Measurements from ENCODE around the gene ARHGEF10L. TPM values are rescaled to one million over a fixed set of nuclear protein-coding genes. Genes with fewer than 3 reads are reported as not detected.

Gene ARHGEF10L
- total and polyA plus RNA-seq, 4 donors = 15.0 to 43.4 (median 24.3) TPM

DNA sequence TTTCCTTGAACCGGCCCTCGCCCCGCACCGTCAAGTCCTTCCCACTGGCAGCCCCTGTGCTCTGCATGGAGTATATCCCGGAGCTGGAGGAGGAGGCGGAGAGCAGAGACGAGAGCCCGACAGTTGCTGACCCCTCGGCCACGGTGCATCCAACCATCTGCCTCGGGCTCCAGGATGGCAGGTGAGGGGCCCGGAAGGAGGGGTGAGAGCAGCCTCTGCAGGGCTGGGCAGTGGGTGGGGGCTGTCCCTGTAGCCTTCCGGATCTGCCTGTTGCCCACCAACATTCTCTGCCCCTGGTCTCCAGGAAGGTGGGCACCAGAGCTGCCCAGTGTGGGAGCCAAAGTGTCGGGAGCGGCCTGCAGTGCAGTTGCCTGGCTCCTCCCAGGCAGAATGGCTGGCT lies 116.4 kb downstream of the ARHGEF10L start:
- Histone ChIP-seq H3K27ac (ENCODE audit: low read depth in 1 of 2, low read length in 1 of 2) (no peak overlapping the region), H3K9ac (ENCODE audit: insufficient read depth in 1 of 2, low read length in 2 of 2) (no peak overlapping the region), H3K4me1 (ENCODE audit: control insufficient read depth in 5 of 5, insufficient read depth in 5 of 5, low read length in 5 of 5) (no peaks in the 10 kb centered on the region), H3K4me3 (no peak overlapping the region), H3K27me3 (ENCODE audit: control insufficient read depth in 3 of 3, insufficient read depth in 3 of 3, low read length in 2 of 3) (no peaks in the 10 kb centered on the region), H3K36me3 (ENCODE audit: control insufficient read depth in 4 of 4, insufficient read depth in 4 of 4, low read length in 4 of 4) (peaks cover 0 to 50% (median 3%) of the 10 kb centered on the region in 4 donors), H3K9me3 (ENCODE audit: control insufficient read depth in 4 of 4, insufficient read depth in 3 of 4, low read length in 3 of 4) (peaks cover 0 to 3% (median 0%) of the 10 kb centered on the region in 4 donors)
- DNase-seq = no peak
- no peak for ATAC-seq (ENCODE audit: insufficient read depth, low FRiP score)
- WGBS, 2 donors = 87 to 92% methylated on average over 15 of the region's 15 CpGs
- TF ChIP-seq, protein P1, sequence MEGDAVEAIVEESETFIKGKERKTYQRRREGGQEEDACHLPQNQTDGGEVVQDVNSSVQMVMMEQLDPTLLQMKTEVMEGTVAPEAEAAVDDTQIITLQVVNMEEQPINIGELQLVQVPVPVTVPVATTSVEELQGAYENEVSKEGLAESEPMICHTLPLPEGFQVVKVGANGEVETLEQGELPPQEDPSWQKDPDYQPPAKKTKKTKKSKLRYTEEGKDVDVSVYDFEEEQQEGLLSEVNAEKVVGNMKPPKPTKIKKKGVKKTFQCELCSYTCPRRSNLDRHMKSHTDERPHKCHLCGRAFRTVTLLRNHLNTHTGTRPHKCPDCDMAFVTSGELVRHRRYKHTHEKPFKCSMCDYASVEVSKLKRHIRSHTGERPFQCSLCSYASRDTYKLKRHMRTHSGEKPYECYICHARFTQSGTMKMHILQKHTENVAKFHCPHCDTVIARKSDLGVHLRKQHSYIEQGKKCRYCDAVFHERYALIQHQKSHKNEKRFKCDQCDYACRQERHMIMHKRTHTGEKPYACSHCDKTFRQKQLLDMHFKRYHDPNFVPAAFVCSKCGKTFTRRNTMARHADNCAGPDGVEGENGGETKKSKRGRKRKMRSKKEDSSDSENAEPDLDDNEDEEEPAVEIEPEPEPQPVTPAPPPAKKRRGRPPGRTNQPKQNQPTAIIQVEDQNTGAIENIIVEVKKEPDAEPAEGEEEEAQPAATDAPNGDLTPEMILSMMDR (IDR thresholded peaks at IDR 0.05; ENCODE audit: control extremely low read depth, extremely low read depth) = no peak

DNA sequence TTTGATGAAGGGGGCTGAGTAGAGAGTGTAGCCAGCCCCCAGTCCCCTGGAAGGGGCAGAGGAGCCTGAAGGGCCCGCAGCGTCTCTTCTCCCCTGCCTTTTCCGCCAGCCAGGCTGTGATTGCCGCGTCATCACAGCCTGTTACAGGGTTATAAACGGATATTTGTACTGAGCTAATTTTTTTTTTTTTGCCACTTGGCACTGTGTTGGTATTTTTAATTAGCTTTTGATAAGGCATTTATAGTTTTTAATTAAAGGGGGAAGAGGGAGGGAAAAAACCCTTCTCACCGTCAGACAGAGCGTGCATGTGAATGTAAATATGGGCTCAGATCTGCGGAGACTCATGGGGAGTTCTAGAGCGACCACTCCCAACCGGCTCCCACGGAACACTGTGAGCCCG lies 117.9 kb downstream of the ARHGEF10L start:
- DNase-seq (no peak), ATAC-seq (ENCODE audit: insufficient read depth, low FRiP score) (no peak)
- Histone ChIP-seq H3K4me3 (no peak overlapping the region), H3K36me3 (ENCODE audit: control insufficient read depth in 4 of 4, insufficient read depth in 4 of 4, low read length in 4 of 4) (peaks cover 0 to 40% (median 3%) of the 10 kb centered on the region in 4 donors), H3K9me3 (ENCODE audit: control insufficient read depth in 4 of 4, insufficient read depth in 3 of 4, low read length in 3 of 4) (peaks cover 0 to 3% (median 0%) of the 10 kb centered on the region in 4 donors), H3K4me1 (ENCODE audit: control insufficient read depth in 5 of 5, insufficient read depth in 5 of 5, low read length in 5 of 5) (no peaks in the 10 kb centered on the region), H3K27me3 (ENCODE audit: control insufficient read depth in 3 of 3, insufficient read depth in 3 of 3, low read length in 2 of 3) (no peaks in the 10 kb centered on the region), H3K27ac (ENCODE audit: low read depth in 1 of 2, low read length in 1 of 2) (no peak overlapping the region), H3K9ac (ENCODE audit: insufficient read depth in 1 of 2, low read length in 2 of 2) (no peak overlapping the region)
- TF ChIP-seq, protein P1 (IDR thresholded peaks at IDR 0.05; ENCODE audit: control extremely low read depth, extremely low read depth) = no peak
- WGBS, 2 donors = 93% methylated on average over 13 of the region's 13 CpGs

DNA sequence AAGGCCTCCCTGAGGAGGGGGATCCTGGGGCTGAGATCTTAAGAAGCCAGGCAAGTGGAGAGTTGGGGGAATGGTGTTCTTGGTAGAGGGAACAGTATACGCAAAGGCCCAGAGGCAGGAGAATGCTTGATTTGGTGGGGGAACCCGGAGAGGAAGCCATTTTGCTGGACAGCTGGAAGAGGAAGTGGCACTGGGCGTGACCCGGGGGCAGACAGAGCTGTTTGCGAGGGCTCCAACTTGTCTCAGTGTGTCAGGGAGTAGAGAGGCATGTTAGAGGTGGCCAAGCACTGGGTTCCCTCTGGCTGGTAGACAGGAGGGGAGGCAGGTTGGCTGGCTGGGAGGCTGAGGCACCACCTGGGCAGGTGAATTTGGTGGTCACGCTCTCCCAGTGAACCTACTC lies 119.3 kb downstream of the ARHGEF10L start:
- 68 to 74% methylated on average over 5 to 6 of the region's 6 CpGs for WGBS, 2 donors
- Histone ChIP-seq H3K4me3 (no peak overlapping the region), H3K9me3 (ENCODE audit: control insufficient read depth in 4 of 4, insufficient read depth in 3 of 4, low read length in 3 of 4) (peaks cover 0 to 3% (median 0%) of the 10 kb centered on the region in 4 donors), H3K27me3 (ENCODE audit: control insufficient read depth in 3 of 3, insufficient read depth in 3 of 3, low read length in 2 of 3) (no peaks in the 10 kb centered on the region), H3K27ac (ENCODE audit: low read depth in 1 of 2, low read length in 1 of 2) (no peak overlapping the region), H3K4me1 (ENCODE audit: control insufficient read depth in 5 of 5, insufficient read depth in 5 of 5, low read length in 5 of 5) (no peaks in the 10 kb centered on the region), H3K36me3 (ENCODE audit: control insufficient read depth in 4 of 4, insufficient read depth in 4 of 4, low read length in 4 of 4) (peaks cover 0 to 36% (median 4%) of the 10 kb centered on the region in 4 donors), H3K9ac (ENCODE audit: insufficient read depth in 1 of 2, low read length in 2 of 2) (no peak overlapping the region)
- TF ChIP-seq, protein P1 (IDR thresholded peaks at IDR 0.05; ENCODE audit: control extremely low read depth, extremely low read depth) = no peak
- ATAC-seq (ENCODE audit: insufficient read depth, low FRiP score) (no peak), DNase-seq (no peak)

Data from lung (tissue), 12 donors.